Measurements from ENCODE around the gene MIA.

The MIA gene

DNA sequence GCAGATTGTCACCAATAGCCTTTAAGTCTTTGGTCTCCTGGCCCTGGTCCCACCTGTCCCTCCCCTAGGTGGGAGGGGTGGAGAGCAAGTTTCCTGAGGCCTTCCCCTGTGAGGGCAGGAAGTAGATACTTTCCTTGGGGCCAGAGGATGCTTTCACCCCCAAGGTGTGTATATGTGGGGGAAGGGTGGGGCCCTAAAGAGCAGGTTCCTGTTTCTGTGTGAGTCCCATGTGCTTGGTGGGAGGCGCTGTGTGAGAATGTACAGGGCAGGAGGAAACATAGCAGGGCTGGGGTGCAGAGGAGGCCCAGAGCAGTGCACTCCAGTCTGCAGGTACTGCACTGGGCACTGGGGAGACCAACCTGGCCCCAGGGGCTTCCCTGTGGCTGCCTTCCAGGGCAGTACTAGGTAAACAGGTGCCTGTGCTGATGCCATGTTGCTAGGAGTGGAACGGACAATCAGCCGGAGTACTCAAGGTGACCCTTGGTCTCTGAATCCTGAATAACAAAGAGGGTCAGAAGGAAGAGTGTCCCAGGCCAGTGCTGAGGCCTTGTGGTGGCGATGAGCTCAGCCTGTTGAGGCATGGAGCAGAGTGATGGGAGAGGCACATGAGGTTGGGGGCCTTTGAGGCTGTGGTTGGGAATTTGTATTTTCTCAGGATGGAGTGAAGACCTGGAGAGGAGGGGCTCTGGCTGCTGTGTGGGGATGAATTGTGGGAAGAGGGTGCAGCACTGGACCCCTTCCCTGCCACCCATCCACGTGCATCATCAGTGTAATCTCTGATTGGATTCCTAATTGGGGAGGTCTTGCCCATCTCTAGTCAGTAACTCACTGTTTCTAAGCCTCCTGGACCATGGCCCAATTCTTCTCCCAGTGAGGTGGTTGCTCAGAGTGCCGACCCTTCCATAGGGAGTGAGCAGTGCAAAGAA is 28.8 kb downstream of the MIA start:
- ChIA-PET POLR2A (no interaction called here), CTCF (no interaction called here)
- no peak for DNase-seq (ENCODE audit: extremely low spot score)
- TF ChIP-seq FOXM1 (IDR thresholded peaks at IDR 0.05; ENCODE audit: borderline replicate concordance) (no peak), TARDBP (IDR thresholded peaks at IDR 0.05) (no peak), HDGF (IDR thresholded peaks at IDR 0.05; ENCODE audit: borderline replicate concordance) (no peak), SUZ12 (IDR thresholded peaks at IDR 0.05) (no peak), L3MBTL2 (conservative IDR thresholded peaks at IDR 0.05) (no peak), BHLHE40 (IDR thresholded peaks at IDR 0.05; ENCODE audit: borderline replicate concordance) (no peak), ARNT (IDR thresholded peaks at IDR 0.05) (no peak), LEF1 (IDR thresholded peaks at IDR 0.05; ENCODE audit: borderline replicate concordance) (no peak), NFRKB (IDR thresholded peaks at IDR 0.05) (no peak), FOXK2 (IDR thresholded peaks at IDR 0.05) (no peak)

DNA sequence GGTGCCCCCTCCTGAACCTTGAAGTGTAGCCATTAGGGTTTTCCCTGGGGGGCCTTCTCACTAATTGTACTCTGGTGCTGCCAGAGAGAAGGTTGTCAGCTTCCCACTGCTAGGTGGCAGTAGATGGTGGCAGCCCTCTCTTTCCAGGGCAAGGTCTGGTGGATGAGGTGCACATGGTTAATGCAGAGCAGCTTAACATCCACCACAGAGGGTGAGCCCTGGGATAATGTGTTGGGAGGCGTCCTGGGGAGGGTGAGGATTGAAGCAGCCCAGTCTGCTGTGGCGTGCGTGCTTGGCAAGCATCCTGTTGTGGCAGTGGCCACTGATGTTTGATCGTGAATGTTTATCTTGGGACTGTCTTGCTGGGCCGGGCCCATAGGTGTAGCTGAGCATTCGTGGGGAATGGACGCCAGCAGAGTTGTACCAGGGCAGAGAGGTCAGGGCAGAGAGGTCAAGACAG is 29.5 kb downstream of the MIA start:
- POLR2A ChIA-PET, result no interaction called here
- TF ChIP-seq CTBP1 (IDR thresholded peaks at IDR 0.05; ENCODE audit: borderline replicate concordance) (no peak), NFRKB (IDR thresholded peaks at IDR 0.05) (no peak), L3MBTL2 (conservative IDR thresholded peaks at IDR 0.05) (no peak), TARDBP (IDR thresholded peaks at IDR 0.05) (no peak), BHLHE40 (IDR thresholded peaks at IDR 0.05; ENCODE audit: borderline replicate concordance) (no peak), ZNF384 (IDR thresholded peaks at IDR 0.05) (no peak), SUZ12 (IDR thresholded peaks at IDR 0.05) (no peak), FOXM1 (IDR thresholded peaks at IDR 0.05; ENCODE audit: borderline replicate concordance) (no peak), FOXA1 (IDR thresholded peaks at IDR 0.05) (no peak), LEF1 (IDR thresholded peaks at IDR 0.05; ENCODE audit: borderline replicate concordance) (no peak), FOXK2 (IDR thresholded peaks at IDR 0.05) (no peak), SP1 (IDR thresholded peaks at IDR 0.05) (no peak), ARNT (IDR thresholded peaks at IDR 0.05) (no peak), HDGF (IDR thresholded peaks at IDR 0.05; ENCODE audit: borderline replicate concordance) (no peak), ELF4 (IDR thresholded peaks at IDR 0.05) (no peak)
- TF ChIP-seq, protein P1, sequence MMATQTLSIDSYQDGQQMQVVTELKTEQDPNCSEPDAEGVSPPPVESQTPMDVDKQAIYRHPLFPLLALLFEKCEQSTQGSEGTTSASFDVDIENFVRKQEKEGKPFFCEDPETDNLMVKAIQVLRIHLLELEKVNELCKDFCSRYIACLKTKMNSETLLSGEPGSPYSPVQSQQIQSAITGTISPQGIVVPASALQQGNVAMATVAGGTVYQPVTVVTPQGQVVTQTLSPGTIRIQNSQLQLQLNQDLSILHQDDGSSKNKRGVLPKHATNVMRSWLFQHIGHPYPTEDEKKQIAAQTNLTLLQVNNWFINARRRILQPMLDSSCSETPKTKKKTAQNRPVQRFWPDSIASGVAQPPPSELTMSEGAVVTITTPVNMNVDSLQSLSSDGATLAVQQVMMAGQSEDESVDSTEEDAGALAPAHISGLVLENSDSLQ (IDR thresholded peaks at IDR 0.05), result no peak
- CTCF ChIA-PET, result no interaction called here
- no peak for DNase-seq (ENCODE audit: extremely low spot score)

DNA sequence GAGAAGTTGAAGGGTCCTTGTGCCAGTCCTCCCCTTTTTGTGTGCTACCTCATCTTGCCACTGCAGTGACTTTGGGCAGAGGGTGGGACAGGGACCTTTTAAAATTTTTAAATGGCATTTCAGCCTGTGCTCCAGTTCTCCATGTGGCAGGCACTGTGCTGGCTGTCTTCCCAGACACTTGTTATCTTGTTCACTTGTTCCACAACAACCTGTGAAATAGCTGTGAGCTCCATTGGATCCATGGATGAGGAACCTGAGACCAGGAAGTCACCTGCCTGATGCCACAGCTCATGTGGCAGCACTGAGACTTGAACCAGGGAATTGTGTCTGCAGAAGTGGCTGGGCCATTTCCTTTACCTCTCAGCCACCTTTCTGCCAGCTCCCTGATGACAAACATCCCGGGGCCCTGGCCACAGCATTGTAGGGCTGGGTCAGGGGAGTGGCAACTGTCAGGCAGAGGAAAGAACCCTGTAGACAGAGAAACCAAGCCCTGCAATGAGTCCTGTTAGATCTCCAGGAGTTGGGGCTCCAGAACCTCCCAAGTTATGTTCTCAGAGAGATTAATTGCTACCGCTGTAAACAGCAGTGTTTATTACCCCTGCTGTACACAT is 30.0 kb downstream of the MIA start:
- ChIA-PET POLR2A (interaction anchor here (1.6 kb wide), 1 partner anchor 55 kb away, joined by 5 read pairs; the partner anchor contains the start of gene ACTMAP), CTCF (no interaction called here)
- TF ChIP-seq FOXM1 (IDR thresholded peaks at IDR 0.05; ENCODE audit: borderline replicate concordance) (no peak), LEF1 (IDR thresholded peaks at IDR 0.05; ENCODE audit: borderline replicate concordance) (no peak), L3MBTL2 (conservative IDR thresholded peaks at IDR 0.05) (no peak), NFRKB (IDR thresholded peaks at IDR 0.05) (no peak), FOXA1 (IDR thresholded peaks at IDR 0.05) (no peak), TARDBP (IDR thresholded peaks at IDR 0.05) (no peak), SUZ12 (IDR thresholded peaks at IDR 0.05) (no peak), SP1 (IDR thresholded peaks at IDR 0.05) (no peak), CTBP1 (IDR thresholded peaks at IDR 0.05; ENCODE audit: borderline replicate concordance) (no peak), BHLHE40 (IDR thresholded peaks at IDR 0.05; ENCODE audit: borderline replicate concordance) (no peak), ZNF384 (IDR thresholded peaks at IDR 0.05) (no peak), HDGF (IDR thresholded peaks at IDR 0.05; ENCODE audit: borderline replicate concordance) (no peak)
- TF ChIP-seq, protein P1 (IDR thresholded peaks at IDR 0.05), result no peak
- no peak for DNase-seq (ENCODE audit: extremely low spot score)

DNA sequence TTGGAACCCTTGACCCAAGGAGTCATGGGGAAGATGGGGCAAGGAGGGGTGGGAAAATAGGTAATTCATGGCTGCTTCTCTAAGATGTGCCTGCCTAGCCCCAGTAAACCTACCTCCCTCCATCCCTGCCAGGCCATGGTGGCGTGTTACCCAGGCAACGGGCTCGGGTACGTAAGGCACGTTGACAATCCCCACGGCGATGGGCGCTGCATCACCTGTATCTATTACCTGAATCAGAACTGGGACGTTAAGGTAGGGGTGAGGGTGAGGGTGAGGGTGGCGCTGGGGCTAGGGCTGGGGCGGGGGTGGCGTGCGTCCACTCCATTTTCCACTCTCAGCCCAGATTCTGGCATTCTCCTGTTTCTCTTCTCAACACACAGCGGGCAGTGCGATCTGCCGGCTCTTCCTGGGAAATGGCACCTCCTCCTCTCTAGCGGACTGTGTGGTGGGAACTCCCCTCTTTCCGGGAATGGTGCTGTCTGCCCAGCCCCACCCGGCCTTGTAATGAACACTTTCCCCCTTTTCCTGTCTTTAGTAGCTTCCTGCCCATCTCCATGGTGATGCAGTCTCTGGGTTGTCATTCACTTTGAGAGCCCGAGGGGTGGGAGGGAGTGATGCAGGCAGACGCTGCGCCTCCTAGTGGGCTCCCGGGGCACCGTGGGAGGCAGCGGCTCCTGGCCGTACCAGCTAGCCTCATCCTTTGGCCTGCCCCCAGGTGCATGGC is 31.3 kb downstream of the MIA start:
- DNase-seq (ENCODE audit: extremely low spot score), result peak; percentile 86
- TF ChIP-seq FOXM1 (IDR thresholded peaks at IDR 0.05; ENCODE audit: borderline replicate concordance) (no peak), TARDBP (IDR thresholded peaks at IDR 0.05) (no peak)
- TF ChIP-seq, protein P1 (IDR thresholded peaks at IDR 0.05), result peak; percentile 93
- POLR2A ChIA-PET, result interaction anchor here (0.9 to 1.6 kb wide), 3 partner anchors 8 to 56 kb away, joined by 3 to 5 read pairs (median 5); partner anchors contain the start of genes ACTMAP and EGLN2
- CTCF ChIA-PET, result interaction anchor here (0.6 to 1.1 kb wide), 6 partner anchors 8 to 171 kb away, joined by 3 to 7 read pairs (median 4); partner anchors contain the start of genes COQ8B, EGLN2, ITPKC and RAB4B
